Measurements from ENCODE around the gene NDUFC2.

Gene NDUFC2

DNA sequence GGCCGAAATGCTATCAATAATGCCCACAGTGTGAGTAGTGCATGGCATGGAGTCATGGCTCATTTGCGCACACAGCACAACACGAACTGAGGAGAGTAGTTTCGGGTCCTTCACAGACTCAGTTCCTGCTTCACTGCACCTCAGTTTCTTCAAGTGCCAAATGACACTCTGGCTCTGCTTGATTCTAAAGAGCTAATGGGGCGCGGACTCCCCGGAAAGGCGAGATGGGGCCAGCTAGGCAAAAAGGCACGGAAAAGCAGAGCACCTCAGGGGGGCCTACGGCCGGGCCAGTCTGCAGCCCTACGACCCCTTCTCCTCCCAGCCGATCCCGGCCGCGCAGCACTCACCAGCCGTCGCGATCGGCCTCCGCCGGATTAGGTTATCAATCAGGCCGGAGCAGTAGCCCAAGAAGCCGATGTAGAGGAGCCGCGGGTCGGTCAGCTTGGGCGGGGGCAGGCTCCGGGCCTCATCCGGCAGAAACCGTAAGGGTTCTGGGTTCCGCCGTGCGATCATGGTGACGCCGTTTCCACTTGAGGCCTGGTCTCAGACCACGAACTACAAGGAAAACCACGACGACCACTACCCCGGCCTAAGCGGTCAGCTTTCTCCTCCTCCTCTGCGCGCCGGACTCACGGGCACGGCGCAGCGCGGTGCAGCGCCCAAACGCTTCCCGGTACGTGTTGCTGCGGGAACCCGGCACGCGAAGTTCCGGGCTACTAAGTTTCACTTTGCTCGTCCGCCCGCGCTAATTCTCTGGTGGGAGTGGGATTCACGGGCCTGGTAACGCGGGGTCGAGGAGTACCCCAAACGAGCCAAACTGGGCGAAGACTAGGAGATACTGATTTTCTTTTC lies at the start of gene NDUFC2:
Gene NDUFC2 (minus strand): TSS at position 631 of the 852 bp plus-strand sequence. CDS start 118 bp downstream, at position 513.
- DNase-seq (ENCODE audit: low read depth, low spot score) = peak; percentile 94

DNA sequence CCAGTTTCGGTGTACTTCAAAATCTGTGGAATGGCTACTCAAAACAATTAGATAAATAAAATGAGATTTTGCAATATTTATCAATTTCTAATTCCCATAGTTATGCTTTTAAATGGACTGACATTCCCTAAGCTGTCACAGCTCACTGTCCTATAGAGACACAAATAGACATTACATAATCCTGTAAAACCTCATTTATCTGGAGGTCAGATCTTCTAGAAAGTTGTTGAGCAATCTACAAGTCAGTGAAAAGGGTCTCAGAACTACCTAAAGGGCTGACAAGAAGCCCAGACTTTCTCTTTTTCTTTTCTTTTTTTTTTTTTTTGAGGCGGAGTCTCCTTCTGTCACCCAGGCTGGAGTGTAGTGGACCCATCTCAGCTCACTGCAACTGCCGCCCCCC lies 47.7 kb upstream of the NDUFC2 start:
- DNase-seq (ENCODE audit: low read depth, low spot score) = no peak

DNA sequence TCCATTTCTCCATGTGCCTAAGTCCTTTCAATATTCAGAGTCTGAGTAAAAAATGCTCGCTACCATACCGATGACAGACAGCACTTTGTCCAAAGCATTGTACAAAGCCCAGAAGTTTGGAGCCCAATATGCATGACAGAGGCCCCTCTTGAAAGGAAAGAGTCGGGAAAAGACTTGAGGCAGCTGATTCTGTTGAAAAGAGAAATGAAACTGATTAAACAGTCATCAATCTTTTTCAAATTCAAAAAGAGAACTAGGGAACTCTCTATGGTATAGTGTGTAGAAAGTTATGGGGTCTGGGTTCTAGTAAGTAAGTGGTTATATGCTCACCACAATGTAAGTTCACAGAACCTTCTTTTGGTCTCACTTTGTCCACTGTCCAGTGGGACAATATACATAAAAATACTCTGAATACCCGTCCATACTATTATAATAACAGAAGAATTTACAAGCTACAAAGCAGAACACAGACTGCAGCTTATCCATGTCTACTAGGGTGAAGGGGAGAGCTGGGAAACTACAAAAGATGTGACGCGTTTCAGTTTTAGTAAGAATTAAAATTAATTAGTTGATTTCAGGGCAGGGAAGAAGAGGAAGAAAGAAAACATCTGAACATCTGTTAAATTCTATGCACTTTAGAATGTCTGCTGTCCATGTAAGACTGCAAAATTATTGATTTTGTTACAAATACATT lies 33.1 kb upstream of the NDUFC2 start:
- DNase-seq (ENCODE audit: low read depth, low spot score) = no peak

DNA sequence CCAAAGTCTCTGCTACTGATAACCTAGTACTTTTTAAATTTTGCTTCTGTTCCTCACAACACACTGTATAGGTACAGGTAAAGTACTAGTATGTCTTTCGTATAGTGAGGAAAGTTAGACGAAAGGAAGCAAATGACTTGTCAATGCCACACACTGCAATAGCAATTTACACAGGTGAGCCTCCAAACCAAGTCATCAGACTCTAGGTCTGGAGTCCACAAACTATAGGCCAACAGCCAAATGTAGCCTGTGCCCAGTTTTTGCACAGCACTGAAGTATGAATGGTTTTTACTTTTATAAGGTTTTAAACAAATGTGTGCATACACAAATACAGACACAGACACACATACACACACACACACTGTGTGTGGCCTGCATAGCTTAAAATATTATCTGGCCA lies 31.6 kb upstream of the NDUFC2 start:
- DNase-seq (ENCODE audit: low read depth, low spot score) = no peak

DNA sequence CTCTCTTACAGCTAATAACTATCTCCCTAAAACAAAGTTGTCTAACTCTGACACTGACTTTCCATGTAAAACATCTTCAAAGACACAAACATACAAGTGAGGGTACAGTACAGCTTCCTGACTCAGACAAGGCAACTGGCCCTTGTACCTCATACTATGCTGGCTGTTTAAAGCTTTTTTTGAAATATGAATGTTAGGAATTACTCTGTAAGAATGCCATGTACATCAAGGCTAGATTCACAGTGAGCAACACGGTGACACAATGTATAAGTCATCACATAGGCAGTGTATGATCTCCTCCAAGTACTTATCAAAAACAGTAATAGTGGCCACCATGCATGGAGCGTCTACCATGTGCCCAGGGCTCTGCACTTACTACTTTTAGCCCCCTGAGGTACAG lies 31.2 kb upstream of the NDUFC2 start:
- DNase-seq (ENCODE audit: low read depth, low spot score) = no peak

DNA sequence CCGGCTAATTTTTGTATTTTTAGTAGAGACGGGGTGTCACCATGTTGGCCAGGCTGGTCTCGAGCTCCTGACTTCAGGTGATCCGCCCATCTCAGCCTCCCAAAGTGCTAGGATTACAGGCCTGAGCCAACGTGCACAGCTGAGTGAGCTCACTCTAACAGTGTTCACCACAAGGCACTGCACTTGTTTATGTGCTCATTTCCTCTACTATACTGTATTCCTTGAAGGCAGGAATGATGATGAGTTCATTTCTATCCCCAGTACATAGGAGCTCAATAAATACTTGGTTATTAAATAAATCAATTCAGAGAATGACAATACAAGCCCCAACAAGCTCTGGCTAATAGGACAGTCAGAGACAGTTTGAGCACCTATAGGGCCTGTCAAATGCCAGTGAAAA lies 30.7 kb upstream of the NDUFC2 start:
- DNase-seq (ENCODE audit: low read depth, low spot score) = no peak

DNA sequence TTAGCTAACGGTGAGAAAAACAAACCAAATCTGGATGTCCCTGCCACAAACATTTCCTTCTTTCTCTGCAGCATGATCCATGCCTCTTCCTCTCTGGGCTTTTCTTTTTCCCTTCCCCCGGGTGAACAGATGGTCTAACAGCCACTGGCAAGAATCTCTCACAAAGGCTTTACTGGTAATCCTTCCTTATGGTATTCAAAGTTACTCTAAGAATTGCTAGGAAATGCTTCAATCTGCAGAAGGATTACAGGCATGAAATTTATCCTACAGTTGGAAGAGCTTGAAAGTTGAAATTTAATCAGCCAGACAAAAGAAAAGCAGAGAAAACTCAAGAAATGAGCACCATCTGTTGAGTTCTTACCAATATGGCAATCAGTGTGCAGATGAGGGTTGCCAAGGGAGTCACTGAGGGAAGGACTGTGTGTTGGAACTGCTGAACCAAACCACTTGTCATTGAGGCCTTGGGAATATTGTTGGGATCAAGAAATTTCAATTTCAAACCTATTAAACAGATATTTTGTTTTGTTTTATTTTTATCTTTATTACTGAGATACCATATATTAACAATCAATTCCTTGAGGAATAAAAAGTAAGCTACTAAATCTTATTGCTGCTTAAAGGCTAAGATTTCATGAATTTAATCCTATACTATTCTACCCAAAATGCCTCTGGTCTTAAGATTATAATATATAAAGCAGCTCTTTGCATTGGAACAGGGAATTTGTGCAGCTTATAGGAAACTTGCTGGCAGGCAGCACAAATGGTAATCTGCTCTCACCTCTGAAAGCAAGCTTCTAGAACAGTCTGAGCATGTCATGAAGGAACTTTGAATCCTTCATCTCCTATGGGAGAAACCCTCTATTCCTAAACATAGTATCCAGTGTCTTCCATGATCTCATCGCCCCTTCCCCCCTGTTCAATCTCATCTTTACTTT lies 29.7 kb upstream of the NDUFC2 start:
- no peak for DNase-seq (ENCODE audit: low read depth, low spot score)

DNA sequence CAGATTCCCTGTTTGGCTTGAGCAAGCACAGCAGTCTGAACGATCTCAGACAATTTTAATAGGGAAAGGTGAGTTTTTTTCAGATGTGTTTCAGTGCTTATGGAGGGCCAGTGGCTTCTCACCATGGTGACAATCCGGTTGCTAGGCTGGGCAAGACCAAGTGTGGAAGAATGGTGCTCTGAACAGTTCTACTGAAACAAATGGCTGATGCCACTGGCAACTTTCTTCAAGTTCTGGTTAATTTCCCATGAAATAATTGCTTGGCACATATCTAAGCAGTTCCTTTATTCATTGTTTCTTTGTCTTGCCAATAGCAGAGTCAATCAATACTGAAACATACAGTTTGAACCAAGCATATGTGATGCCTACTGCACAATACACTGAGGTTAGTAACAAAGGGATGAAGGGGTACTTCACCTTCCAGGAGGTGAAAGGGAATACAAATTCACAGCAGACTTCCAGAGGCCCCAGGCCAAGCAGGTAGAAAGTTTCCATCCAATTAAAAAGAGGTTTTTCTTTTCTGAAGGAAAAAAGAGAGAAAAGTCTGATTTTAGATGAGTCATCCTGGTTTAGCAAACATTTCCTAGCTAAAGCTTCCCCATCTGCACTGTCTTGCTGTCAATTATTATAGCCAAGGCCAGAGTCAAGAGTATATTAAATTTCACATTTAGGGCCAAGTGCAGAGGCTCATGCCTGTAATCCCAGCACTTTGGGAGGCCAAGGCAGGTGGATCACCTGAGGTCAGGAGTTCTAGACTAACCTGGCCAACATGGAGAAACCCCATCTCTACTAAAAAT lies 21.2 kb upstream of the NDUFC2 start:
- DNase-seq (ENCODE audit: low read depth, low spot score) = peak; percentile 30

DNA sequence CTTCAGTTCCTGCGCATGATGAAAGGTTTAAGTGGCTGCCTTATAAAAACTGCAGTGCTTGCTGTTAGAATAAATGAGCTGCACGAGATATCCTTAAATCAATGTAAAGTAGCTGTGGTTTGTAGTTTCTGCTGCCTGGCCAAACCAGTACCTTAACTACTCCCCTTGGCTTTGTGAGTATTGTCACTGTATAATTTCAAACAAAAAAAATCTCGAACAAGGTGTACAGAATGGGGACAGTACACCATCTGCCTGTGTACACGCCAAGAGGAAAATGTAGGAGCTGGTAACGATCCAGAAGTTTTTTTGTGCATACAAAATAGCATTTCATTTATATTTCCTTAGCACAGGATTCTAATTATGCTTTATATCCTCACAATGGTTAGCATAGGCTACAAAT lies 20.6 kb upstream of the NDUFC2 start:
- no peak for DNase-seq (ENCODE audit: low read depth, low spot score)

DNA sequence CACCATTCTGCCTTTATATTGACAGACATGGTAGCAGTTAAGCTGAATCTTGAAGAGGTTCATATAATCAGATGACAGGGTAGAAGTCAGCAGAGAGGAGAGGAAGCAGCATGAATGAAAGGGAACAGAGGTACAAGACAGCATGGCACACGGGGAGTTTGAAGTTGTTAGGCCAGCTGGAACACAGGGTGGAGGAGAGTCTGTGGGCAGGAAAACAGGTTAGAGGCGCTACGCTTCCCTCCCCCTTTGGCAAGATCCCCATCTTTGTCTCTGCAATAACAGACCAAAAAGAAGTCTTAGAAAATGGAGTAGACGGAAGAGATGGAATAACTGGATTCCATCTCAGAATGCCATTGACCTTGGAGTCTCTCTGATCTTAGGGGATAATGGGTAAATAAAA lies 20.0 kb upstream of the NDUFC2 start:
- no peak for DNase-seq (ENCODE audit: low read depth, low spot score)

DNA sequence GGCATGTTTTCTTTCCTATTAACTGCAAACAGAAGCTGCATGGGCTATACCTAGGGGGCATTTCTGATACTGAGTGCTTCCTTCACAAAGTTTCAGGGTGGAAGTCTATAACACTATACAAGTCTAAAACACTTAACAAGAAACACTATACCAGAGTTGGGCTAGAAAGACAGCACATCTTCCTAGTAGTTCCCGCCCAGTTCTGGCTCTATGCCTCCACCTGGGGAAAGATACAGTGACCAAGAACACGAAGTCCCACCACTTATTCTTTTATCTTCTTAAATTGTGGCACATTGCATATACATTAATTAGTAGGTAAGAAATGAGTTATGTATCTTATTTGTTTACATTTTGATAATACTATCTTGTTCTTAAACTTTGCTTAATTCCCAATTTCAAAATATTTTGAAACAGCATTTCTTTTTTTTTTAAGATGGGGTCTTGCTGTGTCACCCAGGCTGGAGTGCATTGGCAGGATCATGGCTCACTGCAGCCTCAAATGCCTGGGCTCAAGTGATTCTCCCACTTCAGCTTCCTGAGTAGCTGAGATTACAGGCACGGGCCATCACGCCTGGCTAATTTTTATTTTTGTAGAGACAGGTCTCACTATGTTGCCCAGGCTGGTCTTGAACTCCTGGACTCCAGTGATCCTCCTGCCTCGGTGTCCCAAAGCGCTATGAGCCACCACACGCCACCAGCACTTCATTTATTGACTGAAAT lies 18.2 kb upstream of the NDUFC2 start:
- no peak for DNase-seq (ENCODE audit: low read depth, low spot score)

DNA sequence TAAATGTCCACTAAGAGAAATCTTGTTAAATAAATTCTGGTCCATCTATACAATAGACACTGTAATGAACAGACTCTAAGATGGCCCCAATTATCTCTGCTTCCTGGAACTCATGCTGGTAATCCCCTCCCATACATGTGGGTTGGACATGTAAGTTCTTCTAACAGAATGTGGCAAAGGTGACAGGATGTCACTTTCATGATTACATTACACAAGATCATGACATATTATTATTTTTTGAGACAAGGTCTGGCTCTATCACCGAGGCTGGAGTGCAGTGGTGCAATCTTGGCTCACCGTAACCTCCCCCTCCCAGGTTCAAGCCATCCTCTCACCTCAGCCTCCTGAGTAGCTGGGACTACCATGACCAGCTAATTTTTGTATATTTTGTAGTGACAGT lies 14.6 kb upstream of the NDUFC2 start:
- no peak for DNase-seq (ENCODE audit: low read depth, low spot score)

DNA sequence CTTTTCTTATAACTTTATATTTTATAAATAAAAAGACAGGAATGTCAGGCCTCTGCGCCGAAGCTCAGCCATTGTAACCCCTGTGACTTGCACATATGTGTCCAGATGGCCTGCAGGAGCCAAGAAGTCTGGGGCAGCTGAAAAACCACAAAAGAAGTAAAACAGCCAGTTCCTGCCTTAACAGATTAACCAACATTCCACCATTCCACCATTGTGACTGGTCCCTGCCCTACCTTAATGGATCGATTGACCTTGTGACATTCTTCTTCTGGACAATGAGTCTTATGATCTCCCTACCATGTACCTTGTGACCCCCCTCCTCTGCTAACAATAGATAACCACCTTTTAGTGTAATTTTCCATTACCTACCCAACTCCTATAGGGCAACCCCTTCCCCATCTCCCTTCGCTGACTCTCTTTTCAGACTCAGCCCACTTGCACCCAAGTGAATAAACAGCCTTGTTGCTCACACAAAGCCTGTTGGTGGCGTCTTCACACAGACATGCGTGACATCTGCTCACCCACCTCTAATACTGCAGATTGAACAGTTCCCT lies 6.9 kb upstream of the NDUFC2 start:
- DNase-seq (ENCODE audit: low read depth, low spot score) = peak; percentile 25

DNA sequence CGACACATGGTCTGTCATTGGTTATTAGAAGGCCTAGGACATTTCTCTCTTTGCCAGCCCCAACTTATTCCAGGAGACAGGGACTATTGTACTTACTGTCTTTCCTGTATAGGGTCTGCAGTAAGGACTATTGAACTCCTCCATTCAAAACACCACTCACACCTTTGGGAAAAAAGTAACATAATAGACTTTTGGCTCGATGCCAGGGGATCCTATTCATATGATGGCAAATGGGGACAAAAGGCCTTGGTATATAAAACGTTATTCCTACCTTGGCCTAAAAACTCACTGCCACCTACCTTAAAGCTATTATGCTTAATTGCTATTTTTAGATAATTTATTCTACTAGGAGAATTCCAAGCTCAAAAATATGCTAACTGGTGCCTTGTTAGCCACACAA lies 6.3 kb upstream of the NDUFC2 start:
- no peak for DNase-seq (ENCODE audit: low read depth, low spot score)

DNA sequence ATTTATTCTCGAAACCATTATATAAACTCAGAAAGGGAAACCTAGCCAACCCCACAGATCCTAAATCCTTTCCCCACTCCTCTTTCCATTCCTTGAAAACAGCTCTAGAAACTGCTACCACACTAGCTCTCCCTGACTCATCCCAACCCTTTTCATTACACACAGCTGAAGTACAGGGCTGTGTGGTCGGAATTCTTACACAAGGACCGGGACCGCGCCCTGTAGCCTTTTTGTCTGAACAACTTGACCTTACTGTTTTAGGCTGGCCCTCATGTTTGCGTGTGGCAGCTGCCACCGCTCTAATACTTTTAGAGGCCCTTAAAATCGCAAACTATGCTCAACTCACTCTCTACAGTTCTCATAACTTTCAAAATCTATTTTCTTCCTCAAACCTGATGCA lies 4.8 kb upstream of the NDUFC2 start:
- DNase-seq (ENCODE audit: low read depth, low spot score) = peak; percentile 47

DNA sequence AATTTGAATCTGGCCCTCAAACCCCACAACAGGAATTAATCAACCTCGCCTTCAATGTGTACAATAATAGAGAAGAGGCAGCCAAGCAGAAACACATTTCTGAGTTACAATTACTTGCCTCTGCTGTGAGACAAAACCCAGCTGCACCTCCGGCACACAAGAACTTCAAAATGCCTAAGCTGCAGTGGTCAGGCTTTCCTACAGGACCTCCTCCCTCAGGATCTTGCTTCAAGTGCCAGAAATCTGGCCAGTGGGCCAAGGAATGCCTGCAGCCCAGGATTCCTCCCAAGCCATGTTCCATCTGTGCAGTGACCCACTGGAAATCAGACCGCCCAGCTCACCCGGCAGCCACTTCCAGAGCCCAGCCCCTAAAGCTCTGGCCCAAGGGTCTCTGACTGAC lies 3.4 kb upstream of the NDUFC2 start:
- peak; percentile 47 for DNase-seq (ENCODE audit: low read depth, low spot score)

DNA sequence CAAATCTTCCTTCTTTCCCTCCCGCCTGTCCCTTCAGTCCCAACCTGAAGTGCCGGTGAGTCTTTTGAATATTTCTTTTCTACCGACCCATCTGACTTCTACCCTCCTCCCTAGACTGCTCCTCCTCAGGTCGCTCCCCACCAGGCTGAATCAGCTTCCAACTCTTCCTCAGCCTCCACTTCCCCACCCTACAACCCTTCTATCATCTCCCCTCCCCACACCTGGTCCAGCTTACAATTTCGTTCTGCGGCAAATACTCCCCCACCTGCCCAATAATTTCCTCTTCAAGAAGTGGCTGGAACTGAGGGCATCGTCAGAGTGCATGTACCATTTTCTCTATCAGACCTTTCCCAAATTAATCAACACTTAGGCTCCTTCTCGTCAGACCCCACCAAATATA lies 2.5 kb upstream of the NDUFC2 start:
- DNase-seq (ENCODE audit: low read depth, low spot score) = no peak

DNA sequence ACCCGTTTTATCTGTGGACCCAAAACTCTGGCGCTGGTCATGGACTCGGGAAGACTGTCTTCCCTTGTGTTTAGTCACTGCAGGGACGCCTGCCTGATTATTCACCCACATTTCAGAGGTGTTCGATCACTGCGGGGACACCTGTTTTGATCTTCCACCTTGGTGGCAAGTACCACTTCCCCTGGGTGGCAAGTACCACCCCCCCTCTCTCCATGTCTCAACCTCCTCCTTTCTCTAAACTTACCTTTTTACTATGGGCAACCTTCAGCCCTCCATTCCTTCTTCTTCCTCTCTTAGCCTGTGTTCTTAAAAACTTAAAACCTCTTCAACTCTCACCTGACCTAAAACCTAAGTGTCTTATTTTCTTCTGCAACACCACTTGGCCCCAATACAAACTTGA lies 1.9 kb upstream of the NDUFC2 start:
- no peak for DNase-seq (ENCODE audit: low read depth, low spot score)

DNA sequence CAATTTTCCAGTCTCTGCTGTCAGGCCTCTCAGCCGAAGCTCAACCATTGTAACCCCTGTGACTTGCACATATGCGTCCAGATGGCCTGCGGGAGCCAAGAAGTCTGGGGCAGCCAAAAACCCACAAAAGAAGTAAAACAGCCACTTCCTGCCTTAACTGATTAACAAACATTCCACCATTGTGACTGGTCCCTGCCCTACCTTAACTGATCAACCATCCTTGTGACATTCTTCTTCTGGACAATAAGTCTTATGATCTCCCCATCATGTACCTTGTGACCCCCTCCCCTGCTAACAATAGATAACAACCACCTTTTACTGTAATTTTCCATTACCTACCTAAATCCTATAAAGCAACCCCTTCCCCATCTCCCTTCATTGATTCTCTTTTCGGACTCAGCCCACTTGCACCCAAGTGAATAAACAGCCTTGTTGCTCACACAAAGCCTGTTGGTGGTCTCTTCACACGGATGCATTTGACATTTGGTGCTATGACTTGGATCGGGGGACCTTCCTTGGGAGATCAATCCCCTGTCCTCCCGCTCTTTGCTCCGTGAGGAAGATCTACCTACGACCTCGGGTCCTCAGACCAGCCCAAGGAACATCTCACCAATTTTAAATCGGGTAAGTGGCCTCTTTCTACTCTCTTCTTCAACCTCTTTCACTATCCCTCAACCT lies 1.3 kb upstream of the NDUFC2 start:
- peak; percentile 76 for DNase-seq (ENCODE audit: low read depth, low spot score)

Measured in astrocyte of the hippocampus (primary cell).